ENCODE measurements around the gene TAF11L12.
"Not testable (repeated sequence)": the region's sequence is repeated elsewhere in the genome, so short reads cannot be mapped to it uniquely, and the experiment has no call there.

DNA sequence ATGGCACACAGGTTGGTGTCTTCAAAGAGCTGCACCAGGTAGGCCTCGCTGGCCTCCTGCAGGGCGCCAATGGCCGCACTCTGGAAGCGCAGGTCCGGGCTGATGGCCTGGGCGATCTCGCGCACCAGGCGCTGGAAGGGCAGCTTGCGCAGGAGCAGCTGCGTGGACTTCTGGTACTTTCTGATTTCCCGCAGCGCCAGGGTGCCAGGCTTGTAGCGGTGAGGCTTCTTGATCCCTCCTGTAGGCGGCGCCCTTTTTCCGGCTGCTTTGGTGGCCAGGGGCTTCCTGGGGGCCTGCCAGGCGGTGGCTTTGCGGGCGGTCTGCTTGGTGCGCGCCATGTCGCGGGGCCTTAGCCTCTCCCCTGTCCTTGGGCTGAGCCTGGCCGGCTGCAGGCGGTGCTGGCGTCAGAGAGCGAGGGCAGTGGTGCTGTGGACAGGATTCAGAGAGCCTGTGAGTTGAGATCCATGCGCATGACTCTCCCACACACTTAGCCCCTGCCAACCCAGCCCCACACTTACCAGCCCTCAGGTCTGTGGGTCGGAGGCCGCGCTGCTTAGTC, 45.1 kb downstream of the TAF11L12 start:
- TF ChIP-seq, protein P1, sequence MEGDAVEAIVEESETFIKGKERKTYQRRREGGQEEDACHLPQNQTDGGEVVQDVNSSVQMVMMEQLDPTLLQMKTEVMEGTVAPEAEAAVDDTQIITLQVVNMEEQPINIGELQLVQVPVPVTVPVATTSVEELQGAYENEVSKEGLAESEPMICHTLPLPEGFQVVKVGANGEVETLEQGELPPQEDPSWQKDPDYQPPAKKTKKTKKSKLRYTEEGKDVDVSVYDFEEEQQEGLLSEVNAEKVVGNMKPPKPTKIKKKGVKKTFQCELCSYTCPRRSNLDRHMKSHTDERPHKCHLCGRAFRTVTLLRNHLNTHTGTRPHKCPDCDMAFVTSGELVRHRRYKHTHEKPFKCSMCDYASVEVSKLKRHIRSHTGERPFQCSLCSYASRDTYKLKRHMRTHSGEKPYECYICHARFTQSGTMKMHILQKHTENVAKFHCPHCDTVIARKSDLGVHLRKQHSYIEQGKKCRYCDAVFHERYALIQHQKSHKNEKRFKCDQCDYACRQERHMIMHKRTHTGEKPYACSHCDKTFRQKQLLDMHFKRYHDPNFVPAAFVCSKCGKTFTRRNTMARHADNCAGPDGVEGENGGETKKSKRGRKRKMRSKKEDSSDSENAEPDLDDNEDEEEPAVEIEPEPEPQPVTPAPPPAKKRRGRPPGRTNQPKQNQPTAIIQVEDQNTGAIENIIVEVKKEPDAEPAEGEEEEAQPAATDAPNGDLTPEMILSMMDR (IDR thresholded peaks at IDR 0.05): not testable (repeated sequence)
- TF ChIP-seq POLR2A (IDR thresholded peaks at IDR 0.05): not testable (repeated sequence)
